Endothelial cell (in vitro differentiated cells): ENCODE measurements around the gene KIF26A. TPM values are rescaled to one million over a fixed set of nuclear protein-coding genes. Genes with fewer than 3 reads are reported as not detected.

Experiments used
- DNase-seq: peaks from one replicate; pipeline ENCODE4 v3.0.0; 2021; ENCODE audit warnings: low spot score
- H3K27ac Mint-ChIP-seq: one replicate; pipeline ENCODE4 v1.8.0; 2021; ENCODE audit warnings: mixed read lengths, inconsistent platforms; ENCODE audit not compliant: unreplicated experiment
- H3K27me3 Mint-ChIP-seq: one replicate; pipeline ENCODE4 v1.8.0; 2021; ENCODE audit warnings: mild to moderate bottlenecking, moderate library complexity, mixed read lengths, inconsistent platforms; ENCODE audit not compliant: unreplicated experiment
- H3K36me3 Mint-ChIP-seq: one replicate; pipeline ENCODE4 v1.8.0; 2021; ENCODE audit warnings: mild to moderate bottlenecking, low read depth, mixed read lengths, inconsistent platforms; ENCODE audit not compliant: unreplicated experiment
- H3K4me1 Mint-ChIP-seq: one replicate; pipeline ENCODE4 v1.8.0; 2021; ENCODE audit warnings: mild to moderate bottlenecking, mixed read lengths, inconsistent platforms; ENCODE audit not compliant: unreplicated experiment
- H3K4me3 Mint-ChIP-seq: one replicate; pipeline ENCODE4 v1.8.0; 2021; ENCODE audit warnings: mild to moderate bottlenecking, mixed read lengths, inconsistent platforms; ENCODE audit not compliant: unreplicated experiment
- H3K9me3 Mint-ChIP-seq: one replicate; pipeline ENCODE4 v1.8.0; 2021; ENCODE audit warnings: mixed read lengths, inconsistent platforms; ENCODE audit not compliant: unreplicated experiment
- CTCF ChIP-seq: fragments of 200-600 bp; sonication (generic); IDR thresholded peaks from one replicate; pipeline ENCODE4 v1.5.0; 2021; ENCODE audit warnings: antibody characterized with exemption; ENCODE audit not compliant: unreplicated experiment
- total RNA-seq: library from RNA; stranded (reverse); fragmentation: NEBNext Ultra II Directional; extraction: Animal tissue kit (Norgen Biotek cat#: 25700); gene quantifications from one replicate; pipeline ENCODE4 v1.2.1, GENCODE V29; 2021; ENCODE audit not compliant: unreplicated experiment

Gene KIF26A
- total RNA-seq, 1 donor from 2014 or later, result 96.9 TPM

GRCh38 chr14:104216457-104216856, 78.1 kb downstream of the KIF26A start:
- no peaks in the 10 kb centered on the region for H3K4me1 Mint-ChIP-seq
- DNase-seq, result no peak
- H3K27me3 Mint-ChIP-seq, result peaks cover 8% of the 10 kb centered on the region
- H3K27ac Mint-ChIP-seq, result no peak overlapping the region
- no peaks in the 10 kb centered on the region for H3K36me3 Mint-ChIP-seq
- H3K4me3 Mint-ChIP-seq, result no peak overlapping the region
- no peak for TF ChIP-seq CTCF
- H3K9me3 Mint-ChIP-seq, result no peaks in the 10 kb centered on the region

GRCh38 chr14:104217486-104218360, 79.3 kb downstream of the KIF26A start:
- no peaks in the 10 kb centered on the region for H3K36me3 Mint-ChIP-seq
- H3K4me3 Mint-ChIP-seq, result no peak overlapping the region
- H3K27ac Mint-ChIP-seq, result no peak overlapping the region
- no peaks in the 10 kb centered on the region for H3K9me3 Mint-ChIP-seq
- TF ChIP-seq CTCF, result no peak
- no peak for DNase-seq
- H3K4me1 Mint-ChIP-seq, result no peaks in the 10 kb centered on the region
- H3K27me3 Mint-ChIP-seq, result peaks cover 8% of the 10 kb centered on the region

GRCh38 chr14:104218361-104219180, 80.2 kb downstream of the KIF26A start:
- no peak for TF ChIP-seq CTCF

GRCh38 chr14:104219731-104220214, 81.4 kb downstream of the KIF26A start:
- H3K36me3 Mint-ChIP-seq, result no peaks in the 10 kb centered on the region
- peaks cover 6% of the 10 kb centered on the region for H3K4me1 Mint-ChIP-seq
- no peaks in the 10 kb centered on the region for H3K9me3 Mint-ChIP-seq
- no peak for TF ChIP-seq CTCF
- no peak for DNase-seq
- H3K27me3 Mint-ChIP-seq, result peaks cover 4% of the 10 kb centered on the region
- H3K4me3 Mint-ChIP-seq, result no peak overlapping the region
- H3K27ac Mint-ChIP-seq, result no peak overlapping the region

More at GRCh38 chr14:104218361-104219180, 80.2 kb downstream of the KIF26A start:
- H3K36me3 Mint-ChIP-seq, result no peaks in the 10 kb centered on the region
- no peaks in the 10 kb centered on the region for H3K9me3 Mint-ChIP-seq
- DNase-seq, result no peak
- no peak overlapping the region for H3K27ac Mint-ChIP-seq
- H3K4me3 Mint-ChIP-seq, result no peak overlapping the region
- H3K4me1 Mint-ChIP-seq, result no peaks in the 10 kb centered on the region
- H3K27me3 Mint-ChIP-seq, result peaks cover 8% of the 10 kb centered on the region
